D721Med (cell line): ENCODE measurements around the gene ARHGEF16.

Experiments used
- DNase-seq: peaks from one replicate; pipeline ENCODE4 v3.0.0; 2011; ENCODE audit warnings: low spot score; ENCODE audit not compliant: insufficient read length
- FAIRE-seq: peaks from 2 replicates; lab custom pipeline; 2011; peaks lifted over from hg19 to GRCh38; lab: Jason Lieb, UNC
- TF ChIP-seq, protein P1 (sequence below): IDR thresholded peaks from 2 replicates; pipeline ENCODE4 v1.5.1; 2012; ENCODE audit warnings: mild to moderate bottlenecking, control low read depth; ENCODE audit not compliant: insufficient read depth; ENCODE audit errors: missing control alignments

ARHGEF16 gene

DNA sequence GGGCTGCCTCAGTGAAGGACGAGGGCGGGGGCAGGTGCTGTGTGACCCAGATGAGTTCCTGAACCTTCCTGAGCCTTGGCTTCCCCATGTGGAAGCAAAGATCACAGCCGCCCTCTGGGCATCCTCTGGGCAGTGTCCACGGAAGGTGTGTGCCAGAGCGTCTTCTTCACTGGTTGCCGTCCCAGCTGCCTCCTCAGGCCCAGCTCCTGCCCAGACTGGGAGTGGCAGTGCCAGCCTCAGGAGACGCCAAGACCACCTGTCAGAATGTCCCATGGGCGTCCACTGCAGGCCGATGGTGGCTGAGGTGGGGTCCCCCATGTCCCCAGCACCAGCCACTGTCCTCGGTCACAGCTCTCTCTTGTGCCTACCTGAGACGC lies 10.2 kb downstream of the ARHGEF16 start:
- FAIRE-seq: no peak
- TF ChIP-seq, protein P1, sequence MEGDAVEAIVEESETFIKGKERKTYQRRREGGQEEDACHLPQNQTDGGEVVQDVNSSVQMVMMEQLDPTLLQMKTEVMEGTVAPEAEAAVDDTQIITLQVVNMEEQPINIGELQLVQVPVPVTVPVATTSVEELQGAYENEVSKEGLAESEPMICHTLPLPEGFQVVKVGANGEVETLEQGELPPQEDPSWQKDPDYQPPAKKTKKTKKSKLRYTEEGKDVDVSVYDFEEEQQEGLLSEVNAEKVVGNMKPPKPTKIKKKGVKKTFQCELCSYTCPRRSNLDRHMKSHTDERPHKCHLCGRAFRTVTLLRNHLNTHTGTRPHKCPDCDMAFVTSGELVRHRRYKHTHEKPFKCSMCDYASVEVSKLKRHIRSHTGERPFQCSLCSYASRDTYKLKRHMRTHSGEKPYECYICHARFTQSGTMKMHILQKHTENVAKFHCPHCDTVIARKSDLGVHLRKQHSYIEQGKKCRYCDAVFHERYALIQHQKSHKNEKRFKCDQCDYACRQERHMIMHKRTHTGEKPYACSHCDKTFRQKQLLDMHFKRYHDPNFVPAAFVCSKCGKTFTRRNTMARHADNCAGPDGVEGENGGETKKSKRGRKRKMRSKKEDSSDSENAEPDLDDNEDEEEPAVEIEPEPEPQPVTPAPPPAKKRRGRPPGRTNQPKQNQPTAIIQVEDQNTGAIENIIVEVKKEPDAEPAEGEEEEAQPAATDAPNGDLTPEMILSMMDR: no peak
- no peak for DNase-seq

DNA sequence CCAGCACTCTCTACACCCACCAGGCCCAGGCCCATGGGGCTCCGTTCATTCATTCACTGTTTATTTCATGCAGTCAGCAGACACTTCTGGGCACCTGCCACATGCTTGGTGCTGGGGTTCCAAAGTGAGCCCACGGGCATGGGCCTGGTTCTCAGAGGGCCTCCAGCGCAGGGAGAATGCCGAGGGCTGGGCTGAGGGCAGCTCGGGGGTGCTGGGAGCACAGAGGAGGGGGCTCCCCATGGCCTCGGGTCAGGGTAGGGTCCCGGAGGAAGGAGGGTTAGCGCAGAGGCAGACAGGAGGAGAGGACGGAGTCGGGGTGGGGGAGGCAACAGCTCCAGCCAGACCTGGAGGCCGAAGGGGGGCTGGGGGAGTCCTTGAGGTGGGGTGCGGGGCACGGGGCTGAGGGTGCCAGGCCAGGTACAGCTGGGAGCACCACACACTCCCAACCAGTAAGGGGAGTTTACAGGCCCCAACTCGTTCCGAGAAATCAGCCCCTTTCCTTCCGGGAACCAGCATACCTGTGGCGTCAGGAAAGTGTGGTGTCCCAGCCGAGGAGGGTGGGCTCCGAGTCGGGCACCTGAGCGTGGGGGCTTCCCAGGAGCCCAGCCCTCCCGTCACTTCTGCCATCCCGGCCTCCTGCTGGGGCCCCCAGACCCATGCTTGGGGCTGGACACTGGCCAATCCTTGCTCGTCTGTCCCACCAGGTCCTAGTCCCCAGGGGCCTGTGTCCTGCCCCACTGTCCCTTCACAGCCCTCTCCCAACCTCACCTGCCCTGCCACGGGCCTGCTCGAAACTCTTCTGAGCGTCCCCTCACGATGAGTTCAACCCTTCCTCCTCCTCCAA lies 10.8 kb downstream of the ARHGEF16 start:
- TF ChIP-seq, protein P1: no peak
- FAIRE-seq: no peak
- DNase-seq: no peak

DNA sequence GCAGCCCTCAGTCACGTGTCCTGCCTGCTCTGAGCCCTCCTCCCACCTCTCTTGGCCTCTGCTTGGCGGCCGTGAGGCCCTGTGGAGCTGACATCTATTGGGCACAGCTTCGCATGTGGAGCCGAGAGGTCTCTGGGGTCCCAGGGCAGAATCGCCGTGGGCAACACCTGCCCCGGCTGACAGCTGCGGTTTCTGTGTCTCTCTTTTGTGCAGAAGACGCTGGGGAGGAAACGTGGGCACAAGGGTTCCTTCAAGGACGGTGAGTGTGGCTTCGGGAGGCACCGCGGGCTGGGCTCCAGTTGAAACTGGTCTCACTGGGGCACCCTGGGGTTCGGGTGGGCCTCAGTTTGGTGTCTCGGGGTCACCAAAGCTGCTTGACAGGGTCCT lies 11.5 kb downstream of the ARHGEF16 start:
- DNase-seq (no peak), FAIRE-seq (no peak)
- TF ChIP-seq, protein P1: no peak

DNA sequence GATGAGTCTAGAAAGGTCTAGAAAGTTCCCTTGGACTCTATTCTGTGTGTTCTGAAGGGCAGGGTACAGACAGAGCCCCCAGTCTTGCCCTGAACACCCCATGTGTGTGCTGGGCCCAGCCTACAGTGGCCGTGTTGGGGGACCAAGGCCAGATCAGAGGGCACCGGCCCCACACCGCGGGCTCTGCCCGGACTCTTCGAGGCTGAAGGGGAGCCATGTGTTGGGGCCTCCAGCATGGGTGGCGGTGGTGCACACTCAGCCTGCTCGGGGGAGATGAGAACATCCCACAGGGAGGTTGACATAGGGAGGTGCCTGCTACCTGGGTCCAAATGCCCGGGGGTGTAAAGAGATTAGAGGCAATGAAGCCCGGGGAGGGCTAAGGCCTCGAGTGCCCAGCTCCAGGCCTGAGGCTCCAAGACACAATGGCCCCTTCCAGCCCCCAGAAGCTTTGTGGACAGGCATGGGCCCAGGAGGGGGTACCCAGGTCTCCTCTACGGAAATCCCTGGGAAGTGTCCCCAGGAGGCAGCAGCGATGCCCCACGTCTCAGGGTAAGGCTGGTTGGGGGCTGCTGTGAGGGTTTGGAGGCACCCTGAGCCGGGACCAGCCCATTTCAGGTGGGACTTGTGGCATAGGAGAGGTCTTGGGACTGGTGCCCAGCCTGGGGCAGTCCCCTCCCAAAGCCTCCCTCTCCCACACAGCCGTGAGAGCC lies 12.1 kb downstream of the ARHGEF16 start:
- TF ChIP-seq, protein P1: no peak
- FAIRE-seq: no peak

DNA sequence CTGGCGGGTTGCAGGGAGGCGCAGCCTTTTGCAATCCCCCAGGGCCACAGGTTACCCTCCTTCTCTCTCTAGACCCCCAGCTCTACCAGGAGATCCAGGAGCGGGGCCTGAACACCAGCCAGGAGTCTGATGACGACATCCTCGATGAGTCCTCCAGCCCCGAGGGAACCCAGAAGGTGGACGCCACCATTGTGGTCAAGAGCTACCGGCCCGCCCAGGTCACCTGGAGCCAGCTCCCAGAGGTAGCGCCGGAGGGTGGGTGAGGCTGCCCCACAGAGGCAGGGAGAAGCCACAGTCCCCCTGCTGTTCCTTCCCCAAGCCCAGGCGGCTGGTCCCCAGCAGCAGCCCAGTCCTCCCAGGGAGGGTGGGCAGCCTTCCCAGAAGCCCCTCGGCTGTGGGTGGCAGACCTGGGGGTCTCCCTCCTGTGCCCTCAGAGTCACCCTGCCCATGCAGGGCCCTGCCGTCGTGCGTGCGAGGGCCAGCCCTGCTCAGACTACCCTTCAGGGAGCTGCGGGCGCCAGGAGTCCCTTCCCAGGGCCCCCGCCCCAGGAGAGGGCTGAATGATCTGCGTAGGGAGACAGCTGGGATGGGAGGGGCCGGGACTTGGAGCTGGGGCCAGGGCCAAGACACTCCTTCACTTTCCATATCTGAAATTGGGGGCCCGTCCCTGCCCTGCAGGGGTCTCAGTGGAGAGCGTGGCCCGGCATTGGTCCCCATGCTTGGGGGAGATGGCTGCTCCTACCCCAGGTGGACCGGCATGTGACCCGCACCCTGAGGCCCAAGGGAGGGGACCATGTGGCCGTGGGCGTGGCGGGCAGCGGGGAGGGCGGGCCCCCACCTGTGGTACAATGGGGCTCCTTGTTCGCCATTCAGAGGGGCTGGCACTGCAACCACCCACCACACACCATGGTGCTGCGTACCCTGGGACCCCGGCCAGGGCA lies 12.9 kb downstream of the ARHGEF16 start:
- no peak for FAIRE-seq
- TF ChIP-seq, protein P1: no peak

More for the DNA sequence above, 12.1 kb downstream of the ARHGEF16 start:
- peak; percentile 1 for DNase-seq

DNA sequence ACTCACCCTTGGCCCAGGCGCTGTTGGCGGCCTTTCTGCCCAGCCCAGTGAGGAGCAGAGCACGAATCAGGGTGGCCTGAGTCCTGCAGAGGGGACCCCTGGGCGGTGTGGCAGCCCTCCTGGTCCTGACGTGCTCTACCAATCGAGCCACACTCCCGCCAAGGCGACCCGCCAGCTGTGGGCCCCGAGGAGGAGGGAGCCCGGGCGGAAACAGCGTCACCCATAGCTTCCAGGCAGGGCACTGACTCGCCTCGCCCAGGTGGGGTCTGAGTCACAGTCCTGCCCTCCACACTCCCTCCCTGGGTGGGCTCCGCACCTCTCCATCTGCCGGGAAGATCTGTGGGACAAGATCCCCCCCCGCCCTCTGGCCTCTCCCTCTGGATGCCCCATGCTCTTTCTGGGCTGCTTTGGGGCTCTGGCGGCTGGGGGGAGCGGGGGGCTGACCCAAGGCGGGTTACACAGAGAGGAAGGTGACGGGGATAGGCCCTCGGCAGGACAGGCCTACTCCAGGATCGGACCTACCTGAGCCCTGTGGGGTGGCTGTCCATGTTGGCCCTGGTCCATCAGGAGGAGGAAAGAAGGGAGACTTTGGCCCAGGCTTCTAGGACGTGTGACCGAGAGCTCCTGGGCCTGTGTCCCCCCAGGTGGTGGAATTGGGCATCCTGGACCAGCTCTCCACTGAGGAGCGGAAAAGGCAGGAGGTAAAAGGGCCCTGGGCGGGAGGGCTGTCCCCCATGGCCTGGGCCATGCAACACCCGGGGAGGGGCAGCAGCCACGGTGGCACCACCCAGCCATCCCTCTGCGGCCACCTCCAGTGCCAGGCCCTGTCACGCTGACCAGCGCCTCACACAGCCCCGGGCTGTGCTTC lies 14.0 kb downstream of the ARHGEF16 start:
- DNase-seq: no peak
- TF ChIP-seq, protein P1: no peak
- FAIRE-seq: no peak

More for the DNA sequence above, 12.9 kb downstream of the ARHGEF16 start:
- DNase-seq: no peak
